H9 (cell line): Measurements from ENCODE around the gene PLEKHD1. TPM values are rescaled to one million over a fixed set of nuclear protein-coding genes. Genes with fewer than 3 reads are reported as not detected.

Source experiments
- DNase-seq: peaks from one replicate; pipeline ENCODE4 v3.0.0-alpha.2; 2017
- H2AFZ ChIP-seq: one replicate; pipeline ENCODE4 v1.6.1; 2013; ENCODE audit warnings: mild to moderate bottlenecking, low read length, control low read depth, moderate library complexity
- H2AK5ac ChIP-seq: 2 replicates; pipeline ENCODE4 v1.6.1; 2013; ENCODE audit warnings: low read length, control low read depth, mixed read lengths; ENCODE audit not compliant: insufficient read length
- H2BK120ac ChIP-seq: one replicate; pipeline ENCODE4 v1.6.1; 2013; ENCODE audit warnings: low read depth, mild to moderate bottlenecking, low read length, control low read depth, inconsistent platforms; ENCODE audit not compliant: poor library complexity, severe bottlenecking
- H2BK12ac ChIP-seq: 2 replicates; pipeline ENCODE4 v1.6.1; 2013; ENCODE audit warnings: low read length, control low read depth, mixed read lengths, low read depth; ENCODE audit not compliant: insufficient read length
- H2BK15ac ChIP-seq: 2 replicates; pipeline ENCODE4 v1.6.1; 2013; ENCODE audit warnings: low read depth, low read length, control low read depth
- H2BK20ac ChIP-seq: one replicate; pipeline ENCODE4 v1.6.1; 2013; ENCODE audit warnings: low read depth, mild to moderate bottlenecking, low read length, control low read depth, inconsistent platforms; ENCODE audit not compliant: poor library complexity, severe bottlenecking
- H2BK5ac ChIP-seq: 2 replicates; pipeline ENCODE4 v1.6.1; 2013; ENCODE audit warnings: low read length, control low read depth, mixed read lengths; ENCODE audit not compliant: insufficient read length
- H3K14ac ChIP-seq: 2 replicates; pipeline ENCODE4 v1.6.1; 2013; ENCODE audit warnings: low read length, control low read depth; ENCODE audit not compliant: insufficient read depth
- H3K18ac ChIP-seq: 2 replicates; pipeline ENCODE4 v1.6.1; 2013; ENCODE audit warnings: low read depth, mild to moderate bottlenecking, mixed read lengths, low read length, control low read depth; ENCODE audit not compliant: insufficient read length
- H3K23ac ChIP-seq: 2 replicates; pipeline ENCODE4 v1.6.1; 2013; ENCODE audit warnings: low read length, control low read depth, mixed read lengths, low read depth; ENCODE audit not compliant: insufficient read length
- H3K23me2 ChIP-seq: 2 replicates; pipeline ENCODE4 v1.6.1; 2013; ENCODE audit warnings: low read depth, mild to moderate bottlenecking, mixed read lengths, low read length, control low read depth; ENCODE audit not compliant: insufficient read length, poor library complexity, severe bottlenecking
- H3K27ac ChIP-seq: 2 replicates; pipeline ENCODE4 v1.5.1; 2013; ENCODE audit warnings: low read length, control low read depth, mixed read lengths, low read depth; ENCODE audit not compliant: insufficient read length
- H3K27me3 ChIP-seq: 2 replicates; pipeline ENCODE4 v1.6.1; 2013; ENCODE audit warnings: low read length, control low read depth, inconsistent platforms; ENCODE audit not compliant: insufficient read depth
- H3K4ac ChIP-seq: 2 replicates; pipeline ENCODE4 v1.6.1; 2013; ENCODE audit warnings: low read depth, mild to moderate bottlenecking, control low read depth, inconsistent platforms, low read length, moderate library complexity
- H3K4me1 ChIP-seq: 2 replicates; pipeline ENCODE4 v1.6.1; 2013; ENCODE audit warnings: low read length, control low read depth, inconsistent platforms; ENCODE audit not compliant: insufficient read depth
- H3K4me2 ChIP-seq: 2 replicates; pipeline ENCODE4 v1.6.1; 2013; ENCODE audit warnings: low read length, control low read depth, mixed read lengths; ENCODE audit not compliant: insufficient read length, insufficient read depth
- H3K56ac ChIP-seq: 2 replicates; pipeline ENCODE4 v1.6.1; 2013; ENCODE audit warnings: low read depth, mild to moderate bottlenecking, mixed read lengths, low read length, control low read depth; ENCODE audit not compliant: insufficient read length
- H3K79me1 ChIP-seq: 2 replicates; pipeline ENCODE4 v1.6.1; 2013; ENCODE audit warnings: low read depth, mild to moderate bottlenecking, moderate library complexity, low read length, control low read depth, inconsistent platforms; ENCODE audit not compliant: insufficient read depth, poor library complexity, severe bottlenecking
- H3K79me2 ChIP-seq: 2 replicates; pipeline ENCODE4 v1.6.1; 2013; ENCODE audit warnings: low read length, control low read depth, inconsistent platforms; ENCODE audit not compliant: insufficient read depth
- H3K9ac ChIP-seq: 2 replicates; pipeline ENCODE4 v1.6.1; 2013; ENCODE audit warnings: low read length, control low read depth, mixed read lengths; ENCODE audit not compliant: insufficient read length; ENCODE audit errors: extremely low read depth
- H3K9me3 ChIP-seq: one replicate; pipeline ENCODE4 v1.6.1; 2013; ENCODE audit warnings: low read depth, low read length, inconsistent platforms; ENCODE audit not compliant: control insufficient read depth
- H3T11ph ChIP-seq: one replicate; pipeline ENCODE4 v1.6.1; 2013; ENCODE audit warnings: mild to moderate bottlenecking, low read length, control low read depth, inconsistent platforms
- H4K20me1 ChIP-seq: one replicate; pipeline ENCODE4 v1.6.1; 2013; ENCODE audit not compliant: control insufficient read depth, insufficient read length, insufficient read depth
- H4K5ac ChIP-seq: 2 replicates; pipeline ENCODE4 v1.6.1; 2013; ENCODE audit warnings: low read depth, mild to moderate bottlenecking, mixed read lengths, low read length, control low read depth; ENCODE audit not compliant: insufficient read length
- H4K8ac ChIP-seq: replicated peaks from 2 replicates; pipeline ENCODE4 v1.6.1; 2013; ENCODE audit warnings: low read length, control low read depth, mixed read lengths, low read depth; ENCODE audit not compliant: insufficient read length
- H4K91ac ChIP-seq: 2 replicates; pipeline ENCODE4 v1.6.1; 2013; ENCODE audit warnings: low read depth, mild to moderate bottlenecking, moderate library complexity, mixed read lengths, low read length, control low read depth; ENCODE audit not compliant: insufficient read length
- H3K27ac Mint-ChIP-seq, 3 experiments: 2 replicates in 2 of 3; 3 replicates in 1 of 3; pipeline ENCODE4 v1.8.0; 2020 to 2021; ENCODE audit warnings: mixed read lengths in 3 of 3, mild to moderate bottlenecking in 1 of 3, moderate library complexity in 1 of 3
- H3K27me3 Mint-ChIP-seq: 2 replicates; pipeline ENCODE4 v1.8.0; 2021; ENCODE audit warnings: low read depth, mild to moderate bottlenecking, moderate library complexity, mixed read lengths
- H3K36me3 Mint-ChIP-seq, 3 experiments: 2 replicates in 2 of 3; 3 replicates in 1 of 3; pipeline ENCODE4 v1.8.0; 2020 to 2021; ENCODE audit warnings: low read depth in 3 of 3, mixed read lengths in 3 of 3; ENCODE audit not compliant: insufficient read depth in 1 of 3
- H3K4me1 Mint-ChIP-seq, 2 experiments: 2 replicates each; pipeline ENCODE4 v1.8.0; 2020; ENCODE audit warnings: mixed read lengths in 2 of 2
- H3K4me3 Mint-ChIP-seq, 2 experiments: 2 replicates in 1 of 2; 3 replicates in 1 of 2; pipeline ENCODE4 v1.8.0; 2020 to 2021; ENCODE audit warnings: mild to moderate bottlenecking in 2 of 2, mixed read lengths in 2 of 2, moderate library complexity in 1 of 2
- H3K9me3 Mint-ChIP-seq, 2 experiments: 2 replicates in 1 of 2; 3 replicates in 1 of 2; pipeline ENCODE4 v1.8.0; 2020; ENCODE audit warnings: mild to moderate bottlenecking in 2 of 2, mixed read lengths in 2 of 2, moderate library complexity in 1 of 2
- WGBS: extraction: QIAGEN DNeasy Blood & Tissue Kit; methylation state at CpG from one replicate; pipeline ENCODE4 v1.1.7; 2013; ENCODE audit warnings: missing lambda C conversion rate, low lambda C conversion rate, mixed read lengths; ENCODE audit not compliant: insufficient read length; ENCODE audit errors: extremely low coverage; 5-methylcytosine and 5-hydroxymethylcytosine counted together
- total RNA-seq: library from RNA; stranded (reverse); gene quantifications from 2 replicates; pipeline ENCODE4 v1.2.1, GENCODE V29; 2021
- TF ChIP-seq, protein P1 (sequence below): fragments of 200-600 bp; sonication (generic); conservative IDR thresholded peaks from 3 replicates; pipeline ENCODE4 v1.8.0; 2021; ENCODE audit warnings: antibody characterized with exemption, mild to moderate bottlenecking

The PLEKHD1 gene
- total RNA-seq, 1 experiment from 2014 or later = 0.37 TPM

DNA sequence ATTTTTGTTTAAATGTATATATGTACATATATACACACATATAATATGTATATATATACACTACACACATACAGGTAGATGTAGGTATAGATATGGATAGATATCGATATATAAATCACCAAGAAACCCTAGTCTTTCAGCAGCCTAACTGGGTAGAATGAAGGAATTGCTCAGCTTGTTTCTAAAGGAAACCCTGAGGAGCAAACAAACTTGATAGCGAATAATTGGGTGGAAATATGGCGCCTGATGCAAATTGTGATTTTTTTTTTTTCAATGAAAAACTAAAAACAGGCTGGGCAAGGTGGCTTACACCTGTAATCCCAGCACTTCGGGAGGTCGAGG is 90.4 kb downstream of the PLEKHD1 start:
- Histone ChIP-seq H3K27me3 (peaks cover 12% of the 10 kb centered on the region; the same call in 1 of the 2 replicates), H3K79me2 (no peaks in the 10 kb centered on the region), H2BK5ac (no peak overlapping the region), H3T11ph (no peak overlapping the region), H2AFZ (no peak overlapping the region), H3K9me3 (no peaks in the 10 kb centered on the region), H3K56ac (no peak overlapping the region), H3K18ac (no peak overlapping the region), H3K4me2 (peak overlapping the region; percentile 69), H3K4ac (no peak overlapping the region), H4K91ac (no peak overlapping the region), H3K23ac (no peak overlapping the region), H3K14ac (no peak overlapping the region), H2BK15ac (no peak overlapping the region), H2AK5ac (no peak overlapping the region), H2BK20ac (no peak overlapping the region), H3K23me2 (peaks cover 3% of the 10 kb centered on the region), H4K5ac (no peak overlapping the region), H2BK12ac (no peak overlapping the region), H4K20me1 (no peaks in the 10 kb centered on the region), H3K4me1 (no peaks in the 10 kb centered on the region), H3K79me1 (no peaks in the 10 kb centered on the region), H3K27ac (no peak overlapping the region), H4K8ac (no peak overlapping the region), H2BK120ac (no peak overlapping the region), H3K9ac (no peak overlapping the region)
- no peak for DNase-seq
- H3K4me1 Mint-ChIP-seq = peaks cover 10 to 15% of the 10 kb centered on the region in 2 experiments
- H3K9me3 Mint-ChIP-seq = peaks cover 0 to 2% of the 10 kb centered on the region in 2 experiments; a peak in 1 of 5 replicates
- WGBS = no CpG with 5 or more reads among the region's 5 CpGs
- TF ChIP-seq, protein P1, sequence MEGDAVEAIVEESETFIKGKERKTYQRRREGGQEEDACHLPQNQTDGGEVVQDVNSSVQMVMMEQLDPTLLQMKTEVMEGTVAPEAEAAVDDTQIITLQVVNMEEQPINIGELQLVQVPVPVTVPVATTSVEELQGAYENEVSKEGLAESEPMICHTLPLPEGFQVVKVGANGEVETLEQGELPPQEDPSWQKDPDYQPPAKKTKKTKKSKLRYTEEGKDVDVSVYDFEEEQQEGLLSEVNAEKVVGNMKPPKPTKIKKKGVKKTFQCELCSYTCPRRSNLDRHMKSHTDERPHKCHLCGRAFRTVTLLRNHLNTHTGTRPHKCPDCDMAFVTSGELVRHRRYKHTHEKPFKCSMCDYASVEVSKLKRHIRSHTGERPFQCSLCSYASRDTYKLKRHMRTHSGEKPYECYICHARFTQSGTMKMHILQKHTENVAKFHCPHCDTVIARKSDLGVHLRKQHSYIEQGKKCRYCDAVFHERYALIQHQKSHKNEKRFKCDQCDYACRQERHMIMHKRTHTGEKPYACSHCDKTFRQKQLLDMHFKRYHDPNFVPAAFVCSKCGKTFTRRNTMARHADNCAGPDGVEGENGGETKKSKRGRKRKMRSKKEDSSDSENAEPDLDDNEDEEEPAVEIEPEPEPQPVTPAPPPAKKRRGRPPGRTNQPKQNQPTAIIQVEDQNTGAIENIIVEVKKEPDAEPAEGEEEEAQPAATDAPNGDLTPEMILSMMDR = peak; percentile 44; the same call in 1 of the 3 replicates
- peaks cover 25% of the 10 kb centered on the region for H3K27me3 Mint-ChIP-seq
- no peak overlapping the region; a peak in 1 of 7 replicates for H3K27ac Mint-ChIP-seq
- peak overlapping the region; percentile 78 to 89 for H3K4me3 Mint-ChIP-seq
- H3K36me3 Mint-ChIP-seq = peaks cover 10 to 24% (median 16%) of the 10 kb centered on the region in 3 experiments
